ENCODE results near the gene TMEM61.
"Not testable (repeated sequence)": the region's sequence is repeated elsewhere in the genome, so short reads cannot be mapped to it uniquely, and the experiment has no call there.

The TMEM61 gene

DNA sequence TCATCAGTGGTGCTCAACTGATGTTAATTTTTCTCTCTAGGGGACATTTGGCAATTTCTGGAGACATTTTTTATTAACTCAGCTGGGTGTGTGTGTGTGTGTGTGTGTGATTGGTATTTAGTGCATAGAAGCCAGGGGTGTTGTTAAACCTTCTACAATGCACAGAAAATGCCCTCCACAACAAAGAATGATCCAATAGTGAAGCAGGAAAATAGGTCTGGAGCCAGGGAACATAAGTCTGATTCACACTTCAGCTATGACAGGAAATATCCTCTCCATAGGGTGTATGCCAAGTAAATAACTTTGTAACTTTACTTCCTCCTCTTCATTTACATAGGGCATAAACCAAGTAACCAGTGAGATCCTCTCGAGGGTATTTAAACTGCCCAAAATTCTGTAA, 25.1 kb upstream of the TMEM61 start:
- no peaks in the 10 kb centered on the region for H3K36me3 ChIP-seq
- no peak overlapping the region for H3K4me3 ChIP-seq (ENCODE audit: low read depth, low read length)
- H3K27me3 ChIP-seq: no peaks in the 10 kb centered on the region
- DNase-seq: no peak
- no peak for TF ChIP-seq CTCF (IDR thresholded peaks at IDR 0.05; ENCODE audit: low read depth, low read length)
- H3K9me3 ChIP-seq: no peaks in the 10 kb centered on the region
- H3K4me1 ChIP-seq: no peaks in the 10 kb centered on the region

- H3K9me3 ChIP-seq: no peaks in the 10 kb centered on the region
- no peak for DNase-seq
- H3K4me3 ChIP-seq (ENCODE audit: low read depth, low read length): no peak overlapping the region
- H3K4me1 ChIP-seq: no peaks in the 10 kb centered on the region
- TF ChIP-seq CTCF (IDR thresholded peaks at IDR 0.05; ENCODE audit: low read depth, low read length): no peak
- no peaks in the 10 kb centered on the region for H3K27me3 ChIP-seq
- H3K36me3 ChIP-seq: no peaks in the 10 kb centered on the region
Observed at GRCh38 chr1:54956726-54957125, 23.7 kb upstream of the TMEM61 start.

- H3K4me3 ChIP-seq (ENCODE audit: low read depth, low read length): no peak overlapping the region
- H3K4me1 ChIP-seq: no peaks in the 10 kb centered on the region
- no peaks in the 10 kb centered on the region for H3K36me3 ChIP-seq
- no peak for DNase-seq
- no peak for TF ChIP-seq CTCF (IDR thresholded peaks at IDR 0.05; ENCODE audit: low read depth, low read length)
- H3K27me3 ChIP-seq: no peaks in the 10 kb centered on the region
- no peaks in the 10 kb centered on the region for H3K9me3 ChIP-seq
Observed at GRCh38 chr1:54959241-54959640, 21.2 kb upstream of the TMEM61 start.

- no peaks in the 10 kb centered on the region for H3K36me3 ChIP-seq
- H3K4me1 ChIP-seq: no peaks in the 10 kb centered on the region
- no peak overlapping the region for H3K4me3 ChIP-seq (ENCODE audit: low read depth, low read length)
Observed at GRCh38 chr1:54962612-54963395, 17.6 kb upstream of the TMEM61 start.

DNA sequence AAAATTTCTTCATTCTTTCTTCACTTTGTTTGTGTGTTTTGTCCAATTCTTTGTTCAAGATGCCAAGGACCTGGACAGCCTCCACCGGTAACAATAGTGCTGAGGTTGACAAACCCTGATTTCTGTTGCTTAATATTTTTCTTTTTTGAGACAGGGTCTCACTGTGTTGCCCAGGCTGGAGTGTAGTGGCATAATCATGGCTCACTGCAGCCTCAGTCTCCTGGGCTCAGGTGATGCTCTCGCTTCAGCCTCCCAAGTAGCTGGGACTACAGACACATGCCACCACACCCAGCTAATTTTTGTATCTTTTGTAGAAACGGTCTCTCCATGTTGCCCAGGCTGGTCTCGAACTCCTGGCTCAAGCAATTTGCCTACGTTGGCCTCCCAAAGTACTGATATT, 16.6 kb upstream of the TMEM61 start:
- not testable (repeated sequence) for H3K27me3 ChIP-seq; DNase-seq; H3K4me1 ChIP-seq; H3K36me3 ChIP-seq; H3K9me3 ChIP-seq; H3K4me3 ChIP-seq (ENCODE audit: low read depth, low read length)

More at GRCh38 chr1:54962612-54963395, 17.6 kb upstream of the TMEM61 start:
- H3K9me3 ChIP-seq: no peaks in the 10 kb centered on the region
- no peak for DNase-seq
- H3K27me3 ChIP-seq: no peaks in the 10 kb centered on the region
- TF ChIP-seq CTCF (IDR thresholded peaks at IDR 0.05; ENCODE audit: low read depth, low read length): no peak

GRCh38 chr1:54965624-54966340, 14.6 kb upstream of the TMEM61 start:
- Histone ChIP-seq H3K9me3 (no peaks in the 10 kb centered on the region), H3K36me3 (no peaks in the 10 kb centered on the region), H3K4me1 (no peaks in the 10 kb centered on the region), H3K27me3 (no peaks in the 10 kb centered on the region), H3K4me3 (ENCODE audit: low read depth, low read length) (no peak overlapping the region)
- TF ChIP-seq CTCF (IDR thresholded peaks at IDR 0.05; ENCODE audit: low read depth, low read length): no peak
- DNase-seq: no peak
